ENCODE measurements around the gene KRT24.

Gene KRT24

DNA sequence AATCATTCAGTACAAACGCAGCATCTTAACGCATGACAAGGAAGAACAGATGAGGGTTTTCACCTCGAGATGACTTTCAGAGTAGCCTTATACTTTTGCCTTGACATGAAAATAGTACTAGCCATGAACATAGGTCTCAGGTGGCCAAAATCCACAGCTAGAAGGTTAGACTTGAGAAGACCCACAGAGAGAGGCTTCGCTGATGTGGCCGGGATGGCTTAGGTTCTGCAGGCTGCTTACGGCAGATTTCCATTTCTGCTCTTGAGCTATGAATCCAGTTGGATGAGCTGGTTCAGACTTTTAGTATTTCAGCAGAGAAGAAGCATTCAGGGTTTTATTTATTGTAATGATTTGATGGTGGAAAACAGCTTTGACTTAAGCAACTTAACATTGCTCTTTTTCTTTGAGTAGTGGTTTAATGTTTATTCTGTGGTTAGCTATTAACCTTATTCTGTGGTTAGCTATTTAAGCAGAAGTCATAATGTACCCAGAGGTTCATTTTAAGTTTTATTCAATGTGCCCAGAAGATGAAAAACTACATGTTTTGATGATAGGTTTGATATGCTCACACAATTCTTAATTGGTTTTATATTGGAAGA is 7.6 kb downstream of the KRT24 start:
- no peak for DNase-seq

DNA sequence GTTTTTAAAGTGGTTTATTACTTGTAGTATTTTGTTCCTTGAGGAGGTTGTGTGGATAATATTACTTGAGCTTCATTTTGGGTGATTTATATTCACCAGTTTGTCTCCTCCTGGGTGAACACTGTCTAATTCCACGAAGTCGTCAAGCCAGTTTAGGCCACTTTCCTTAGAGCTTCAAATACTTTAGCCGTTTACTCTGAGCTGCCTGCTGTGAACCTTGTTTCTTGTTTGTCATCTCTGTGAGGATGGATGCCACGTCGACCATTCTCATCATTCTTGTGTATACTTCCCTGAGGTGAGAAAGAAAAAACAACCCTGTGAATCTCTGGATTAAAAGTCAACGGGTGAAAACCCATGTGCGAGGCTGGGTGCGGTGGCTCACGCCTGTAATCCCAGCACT is 9.0 kb downstream of the KRT24 start:
- DNase-seq, result no peak

DNA sequence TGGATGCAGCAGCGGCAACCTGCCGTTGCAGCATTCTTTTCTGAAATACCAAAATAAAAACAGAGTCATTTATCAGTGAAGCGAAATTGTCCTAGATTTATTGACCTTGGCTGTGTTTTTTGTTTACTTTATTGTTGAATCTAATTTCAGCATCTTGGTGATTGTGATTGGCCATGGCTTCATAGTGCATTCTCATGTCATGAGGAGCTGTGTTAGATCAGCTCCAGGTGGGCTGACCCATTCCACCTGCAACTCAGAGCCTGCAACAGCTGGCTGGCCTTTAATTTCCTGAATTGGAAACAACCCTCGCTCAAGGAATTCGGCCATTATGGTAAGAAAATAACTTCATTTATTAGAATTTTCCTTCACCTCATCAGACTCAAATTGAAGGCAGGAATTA is 16.4 kb downstream of the KRT24 start:
- no peak for DNase-seq

DNA sequence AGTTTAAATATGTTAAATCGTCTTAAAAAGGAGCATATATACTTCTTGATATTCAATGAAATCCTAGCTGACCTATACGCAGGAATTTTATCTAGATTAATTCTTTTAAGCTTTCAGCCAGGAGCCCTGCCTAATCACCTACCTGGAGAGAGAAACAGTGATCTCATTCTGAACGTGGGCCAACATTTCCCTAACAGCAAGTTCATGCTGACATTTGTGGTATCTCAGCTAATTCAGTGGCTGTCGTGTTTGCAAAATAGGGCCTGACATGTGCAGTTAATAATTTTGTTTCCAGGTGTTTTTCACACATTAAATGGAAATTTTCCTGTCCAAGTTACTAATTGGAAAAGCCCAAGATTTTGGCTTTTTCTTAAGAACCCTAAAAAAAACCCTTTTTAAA is 17.4 kb downstream of the KRT24 start:
- peak in 2 of 56 donors; percentile 2 for DNase-seq

DNA sequence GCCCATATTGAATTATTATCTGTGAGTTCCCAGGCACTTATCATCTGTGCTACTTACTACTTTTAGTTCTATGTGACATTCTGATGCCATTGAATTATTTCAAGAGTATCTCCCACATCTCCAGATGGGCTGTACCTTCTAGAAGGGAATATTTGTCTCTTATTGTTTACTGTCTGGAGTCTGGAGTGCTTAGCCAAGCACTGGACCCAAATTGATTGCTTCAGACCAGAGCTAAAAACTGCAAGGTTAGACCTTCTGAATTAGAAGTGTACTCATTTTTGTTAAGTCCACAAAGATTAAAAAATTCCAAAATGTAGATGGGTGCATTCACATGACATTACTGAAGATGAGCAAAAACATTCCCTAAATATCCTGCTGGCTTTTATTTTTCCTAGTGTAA is 22.6 kb downstream of the KRT24 start:
- DNase-seq, result no peak

DNA sequence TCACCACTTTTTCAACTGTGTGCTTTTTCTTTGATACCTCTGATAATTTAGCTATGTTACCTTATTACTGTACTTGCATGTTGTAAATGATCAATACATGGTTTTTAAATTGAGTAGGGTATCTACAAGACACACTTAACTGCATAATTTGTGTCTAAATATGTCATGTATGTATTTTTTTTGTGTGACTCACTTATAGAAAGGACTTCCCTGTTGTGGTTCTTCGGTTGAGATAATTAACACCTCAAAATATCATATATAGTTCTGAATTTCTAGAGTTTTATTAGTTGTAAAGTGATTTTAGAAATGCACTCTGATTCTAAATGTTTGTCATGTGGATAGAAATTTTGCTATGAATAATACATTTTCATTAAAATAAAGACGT is 24.0 kb downstream of the KRT24 start:
- DNase-seq, result no peak

DNA sequence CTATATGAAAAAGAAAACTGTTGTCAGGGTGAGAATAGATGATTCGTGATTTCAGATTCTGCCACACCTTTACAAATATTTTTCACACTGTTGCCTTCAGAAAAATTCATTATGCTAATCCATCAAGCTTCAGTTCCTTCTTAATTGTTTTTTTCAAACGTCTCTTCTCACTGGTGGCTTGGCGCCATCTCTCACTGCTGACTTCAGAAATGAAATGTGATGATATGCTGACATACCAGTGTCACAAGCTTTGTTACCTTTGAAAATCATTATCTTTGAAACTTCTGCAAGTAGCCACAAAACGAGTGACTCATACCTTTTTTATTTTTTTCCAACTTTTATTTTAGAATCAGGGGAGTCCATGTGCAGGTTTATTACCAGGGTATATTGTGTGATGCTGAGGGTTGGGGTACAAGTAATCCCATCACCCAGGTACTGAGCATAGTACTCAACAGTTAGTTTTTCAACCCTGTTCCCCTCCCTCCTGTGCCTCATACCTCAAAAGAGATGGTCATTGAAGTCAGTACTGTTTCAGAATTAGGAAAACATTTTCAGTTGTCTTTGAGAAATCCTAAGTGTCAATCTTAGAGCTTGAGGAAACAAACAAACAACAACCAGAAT is 24.5 kb downstream of the KRT24 start:
- no peak for DNase-seq

DNA sequence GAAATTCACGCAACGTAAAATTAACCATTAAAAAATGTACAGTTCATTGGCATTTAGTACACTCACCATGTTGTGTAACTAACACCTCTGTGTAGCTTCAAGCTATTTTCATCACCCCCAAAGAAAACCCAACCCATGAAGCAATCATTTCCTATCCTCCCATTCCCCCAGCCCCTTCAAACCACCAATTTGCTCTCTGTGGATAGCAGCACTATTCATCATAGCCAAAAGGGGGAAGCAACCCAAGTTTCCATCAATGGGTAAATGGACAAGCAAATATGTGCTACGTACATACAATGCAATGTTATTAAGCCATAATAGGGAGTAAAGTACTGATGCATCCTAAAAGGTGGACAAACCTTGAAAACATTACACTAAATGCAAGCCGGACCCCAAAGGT is 27.6 kb downstream of the KRT24 start:
- no peak for DNase-seq

DNA sequence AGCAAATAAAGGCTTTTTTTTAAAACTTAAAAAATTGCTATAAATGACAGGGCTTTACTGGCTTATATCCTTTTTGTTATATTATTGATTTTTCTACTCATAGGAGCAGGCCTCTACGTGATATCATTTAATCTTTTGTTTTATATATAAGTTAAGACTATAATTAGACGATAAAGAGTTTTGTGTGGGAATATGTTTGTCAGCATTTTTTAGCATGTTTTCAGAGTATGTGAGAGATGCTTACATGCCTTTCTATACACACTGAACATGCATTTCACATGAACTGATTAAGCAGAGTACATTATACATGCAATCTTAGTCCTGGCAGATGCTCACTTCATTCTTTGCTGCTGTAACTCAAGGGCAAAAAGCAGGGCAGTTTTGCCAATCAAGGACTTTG is 30.9 kb downstream of the KRT24 start:
- DNase-seq, result no peak

DNA sequence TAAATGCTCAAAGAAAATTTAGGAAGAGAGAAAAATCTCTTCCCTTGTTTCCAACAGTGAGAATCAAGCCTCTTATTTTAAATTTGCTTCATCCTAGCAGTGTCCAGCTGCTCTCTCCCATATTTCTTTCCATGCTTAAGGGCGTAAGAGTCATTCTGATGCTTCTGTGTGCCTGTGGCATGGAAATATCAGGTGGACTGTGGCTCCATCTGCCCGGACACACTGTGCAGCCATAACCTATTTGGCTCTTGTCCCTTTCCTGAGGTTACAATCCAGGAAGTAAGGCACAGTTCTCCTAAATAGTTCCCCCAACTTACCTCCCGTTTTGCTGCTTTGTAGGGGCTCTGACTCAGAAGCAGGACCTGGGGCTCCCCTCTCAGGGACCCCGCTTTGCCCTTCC is 32.3 kb downstream of the KRT24 start:
- no peak for DNase-seq

DNA sequence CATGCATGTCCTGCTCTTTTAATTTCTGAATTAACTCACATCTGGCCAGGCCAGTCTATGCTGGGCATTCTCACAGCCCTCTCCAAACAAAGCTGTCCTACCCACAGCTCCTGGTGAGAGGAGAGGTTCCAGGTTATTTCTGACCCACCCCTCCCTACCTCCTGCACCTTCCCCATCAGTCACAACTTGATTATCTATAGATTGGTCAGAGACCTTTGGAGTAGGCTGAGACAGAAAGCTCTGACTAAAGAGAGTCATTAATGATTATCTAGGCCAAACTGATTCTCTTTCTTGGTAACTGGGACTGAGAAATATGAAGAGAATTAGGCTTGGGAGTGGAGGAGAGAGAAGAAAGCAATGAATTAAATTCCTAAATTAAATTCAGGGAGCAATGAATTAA is 37.2 kb downstream of the KRT24 start:
- no peak for DNase-seq

DNA sequence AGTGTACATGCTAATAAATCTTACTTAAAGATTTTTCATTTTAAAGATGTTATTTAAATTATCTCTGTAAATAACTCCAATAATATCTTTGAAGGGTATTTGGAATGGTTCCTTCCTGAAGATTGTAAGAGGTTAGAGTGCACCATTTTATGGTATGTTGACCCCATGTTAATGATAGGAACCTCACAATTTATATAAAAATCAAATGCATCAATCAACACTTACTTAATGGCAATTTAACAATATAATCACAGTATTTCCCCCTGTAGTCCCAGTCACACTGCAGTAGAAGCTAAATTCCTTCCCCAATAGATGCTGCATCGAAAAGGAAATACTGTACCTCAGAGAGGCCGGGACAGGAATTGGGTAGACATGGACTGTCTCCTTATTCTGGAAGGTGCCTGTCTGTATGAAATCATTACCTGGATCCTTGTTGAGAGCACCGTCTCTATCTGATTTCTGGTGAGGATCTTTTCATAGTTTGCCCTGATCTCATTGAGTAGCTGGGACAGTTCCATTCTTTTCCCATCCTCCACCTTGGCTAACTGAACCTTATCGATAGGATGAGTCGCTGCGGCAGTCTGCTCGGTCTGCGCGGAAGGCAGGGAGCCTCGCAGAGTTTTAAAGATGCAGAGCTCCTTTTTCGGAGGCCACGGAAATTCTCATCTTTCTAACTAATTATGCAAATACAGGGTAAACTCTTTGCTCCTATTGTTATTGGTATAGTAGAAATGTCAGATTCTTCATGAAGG is 38.8 kb downstream of the KRT24 start, which contains the start of gene KRT222:
Gene KRT222 (minus strand): TSS at position 596 of the 752 bp plus-strand sequence. CDS start 78 bp downstream, at position 518.
- peak in 13 of 56 donors; percentile 3 to 60 (median 9) for DNase-seq

DNA sequence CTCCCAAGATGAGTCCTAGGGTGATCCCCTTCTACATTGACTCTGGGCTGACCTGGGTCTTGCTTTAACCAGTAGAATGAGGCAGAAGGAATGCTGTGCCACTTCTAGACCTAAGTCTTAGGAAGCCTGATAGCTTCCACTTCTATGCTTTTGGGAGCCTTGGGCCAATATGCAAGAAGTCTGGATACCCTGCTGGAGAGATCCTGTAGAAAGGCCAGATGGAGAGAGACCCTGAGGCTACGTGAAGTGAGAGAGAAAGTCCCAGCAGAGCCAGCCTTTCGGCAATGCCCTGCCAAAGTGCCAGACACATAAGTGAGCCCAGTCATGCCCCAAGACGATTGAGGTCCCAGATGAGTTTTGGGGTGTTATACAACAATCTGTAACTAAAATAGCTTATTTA is 40.3 kb downstream of the KRT24 start:
- DNase-seq, result no peak

DNA sequence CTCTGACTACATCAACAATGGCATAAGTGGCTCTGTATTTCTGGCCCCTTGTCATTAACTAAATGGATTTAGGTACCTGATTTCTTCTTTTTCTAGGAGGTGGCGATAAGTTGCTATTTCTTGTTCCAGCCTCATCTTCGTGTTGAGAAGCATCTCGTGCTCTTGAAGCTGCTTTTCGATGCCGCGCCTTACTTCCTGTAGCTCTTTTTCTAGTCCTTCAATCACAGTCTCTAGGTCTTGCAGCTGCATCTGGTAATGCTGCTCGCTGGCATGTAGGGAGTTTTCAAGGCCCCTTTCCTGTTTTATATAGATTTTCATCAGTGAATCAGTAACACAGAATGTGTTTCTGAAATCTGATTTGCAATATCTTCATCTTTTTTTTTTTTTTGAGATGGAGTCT is 43.6 kb downstream of the KRT24 start:
- DNase-seq, result no peak

DNA sequence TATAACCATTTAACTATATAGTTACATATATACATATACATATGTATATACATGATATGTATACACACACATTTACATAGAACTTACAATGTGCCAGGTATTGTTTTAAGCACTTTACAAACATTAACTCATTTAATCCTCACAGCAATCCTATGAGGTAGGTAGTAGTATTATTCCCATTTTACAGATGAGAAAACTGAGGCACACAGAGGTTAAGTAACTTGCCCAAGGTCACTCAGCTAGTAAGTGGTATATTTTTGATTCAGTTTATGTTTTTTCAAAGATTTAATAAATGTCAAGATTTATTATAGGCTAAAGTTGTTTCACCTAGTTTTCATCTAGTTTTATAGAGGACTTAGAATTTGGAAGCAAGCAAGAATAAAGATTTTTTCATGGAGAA is 45.2 kb downstream of the KRT24 start:
- no peak for DNase-seq

DNA sequence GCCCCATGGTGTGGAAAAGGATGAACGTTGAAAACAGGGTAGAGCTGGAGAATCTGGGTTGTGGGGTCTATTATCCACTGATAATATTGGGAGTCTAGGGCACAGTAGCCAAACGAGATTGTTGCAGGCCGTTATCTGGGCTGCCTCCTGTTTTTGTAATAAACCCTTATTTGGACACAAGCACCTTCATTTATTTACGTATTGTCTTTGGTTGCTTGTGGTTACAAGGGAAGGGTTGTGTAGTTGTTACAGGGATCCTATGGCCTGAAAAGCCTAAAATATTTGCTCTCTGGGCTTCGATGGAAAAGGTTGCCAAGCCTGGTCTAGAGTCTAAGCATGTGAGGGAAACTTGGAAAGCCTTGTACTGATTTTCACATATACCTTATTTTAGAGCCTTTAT is 51.6 kb downstream of the KRT24 start:
- no peak for DNase-seq

DNA sequence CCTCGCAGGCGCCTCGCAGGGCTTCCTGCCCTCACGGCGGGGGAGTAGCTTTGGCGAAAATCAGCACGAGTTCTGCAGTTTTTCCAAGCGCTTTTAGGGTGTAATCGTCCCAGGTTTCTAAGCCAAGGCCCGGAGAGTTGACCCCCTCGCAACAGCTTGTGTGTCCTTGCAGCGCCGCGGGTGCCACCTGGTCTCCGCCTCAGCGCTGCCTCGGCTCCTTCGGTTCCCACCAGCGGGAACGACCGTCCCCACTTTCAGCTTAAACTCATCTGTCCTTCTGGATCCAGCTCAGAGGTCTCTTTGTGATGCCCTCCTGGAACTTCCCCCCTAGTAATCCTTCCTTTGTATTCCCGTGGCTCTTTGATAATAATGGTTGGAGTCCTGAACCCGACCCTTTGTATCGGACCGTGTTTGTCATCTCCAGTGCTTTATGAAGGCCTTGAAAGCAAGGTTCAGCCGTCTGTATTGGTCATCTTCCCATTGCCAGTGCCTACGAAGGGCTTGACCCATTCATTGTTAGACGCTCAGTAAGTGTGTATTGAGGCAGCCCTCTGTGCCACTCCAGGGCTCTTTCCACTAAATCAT is 55.1 kb downstream of the KRT24 start:
- DNase-seq, result peak in 14 of 56 donors; percentile 19 to 68 (median 42)
